ENCODE data around the gene CASQ2. TPM values are rescaled to one million over a fixed set of nuclear protein-coding genes. Genes with fewer than 3 reads are reported as not detected.

Gene CASQ2
- total and polyA plus RNA-seq, 2 of the 4 experiments (the other 2 are of a cell fraction): not detected

DNA sequence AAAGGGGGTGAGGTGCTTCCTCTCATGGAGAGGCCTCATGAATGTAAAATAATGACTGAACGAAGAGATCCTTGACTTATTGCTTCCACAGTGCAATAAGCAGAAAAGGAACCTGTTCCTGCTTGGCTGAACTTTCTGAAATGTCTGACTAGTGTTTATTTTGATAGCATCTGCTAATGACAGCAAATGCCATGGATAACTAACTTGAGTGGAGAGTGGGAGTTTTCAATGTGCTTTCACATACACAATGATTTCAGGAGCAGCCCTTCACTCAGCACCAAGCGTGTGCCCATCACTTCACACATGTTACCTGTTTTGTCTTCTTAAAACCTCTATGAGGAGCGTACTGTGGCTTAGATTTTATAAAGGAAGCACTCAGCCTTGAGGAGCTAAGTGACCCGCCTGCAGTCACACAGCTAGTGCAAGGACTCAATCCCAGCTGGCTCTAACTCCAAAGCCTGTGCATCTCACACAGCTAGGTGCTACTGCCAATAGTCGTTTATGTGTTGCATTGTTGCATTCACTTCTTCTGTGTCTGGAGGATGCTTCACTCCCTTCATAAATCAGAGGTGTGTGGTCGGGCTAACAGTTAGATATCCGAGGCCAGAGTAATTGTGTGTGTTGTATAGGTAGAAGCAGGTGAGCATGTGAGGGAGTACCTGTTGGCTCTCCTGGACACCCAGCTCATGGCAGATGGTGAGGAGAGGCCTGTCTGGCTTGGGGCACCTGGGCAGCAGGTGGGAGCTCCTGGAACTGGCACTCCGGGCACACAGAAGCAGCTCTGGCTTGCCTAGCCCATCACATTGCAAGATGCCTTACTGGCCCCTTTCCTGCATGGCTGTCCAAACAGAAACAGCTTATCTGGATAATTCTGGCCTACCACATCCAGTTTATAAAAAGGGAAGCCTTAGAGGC, 12.8 kb downstream of the CASQ2 start:
- Histone ChIP-seq H4K20me1 (ENCODE audit: insufficient read depth, low read length) (no peaks in the 10 kb centered on the region), H2AFZ (replicated peaks; ENCODE audit: low read length, poor library complexity) (no peak overlapping the region), H3K4me2 (ENCODE audit: low read depth, low read length) (no peak overlapping the region), H2BK20ac (ENCODE audit: low read depth, low read length) (no peak overlapping the region), H3K18ac (ENCODE audit: low read depth, low read length) (no peak overlapping the region), H3K9ac (ENCODE audit: low read depth, low read length) (no peak overlapping the region), H3K4ac (ENCODE audit: low read depth, low read length) (no peak overlapping the region), H3K9me1 (ENCODE audit: insufficient read depth, low read length) (no peaks in the 10 kb centered on the region), H4K5ac (ENCODE audit: low read depth, low read length) (no peak overlapping the region), H2AK5ac (ENCODE audit: low read depth, low read length) (no peak overlapping the region), H3K56ac (ENCODE audit: extremely low read depth, insufficient read depth, low read length) (no peak overlapping the region), H3K23ac (ENCODE audit: low read depth, low read length) (no peak overlapping the region), H3K9me3 (ENCODE audit: control insufficient read depth, insufficient read depth, low read length) (no peaks in the 10 kb centered on the region), H2AK9ac (replicated peaks; ENCODE audit: low read depth, low read length, poor library complexity) (no peak overlapping the region), H3K4me1 (ENCODE audit: control insufficient read depth, insufficient read depth, low read length) (no peaks in the 10 kb centered on the region), H3K14ac (replicated peaks; ENCODE audit: low read depth, low read length) (no peak overlapping the region), H4K91ac (ENCODE audit: insufficient read depth, low read depth, low read length) (no peak overlapping the region), H3K27ac (ENCODE audit: insufficient read depth, low read length) (no peak overlapping the region), H3K27me3 (ENCODE audit: control insufficient read depth, insufficient read depth, low read length) (peaks cover 16% of the 10 kb centered on the region), H2BK5ac (ENCODE audit: low read depth, low read length, poor library complexity, severe bottlenecking) (no peak overlapping the region), H4K8ac (ENCODE audit: low read depth in 2 of 2, low read length in 2 of 2) (no peak overlapping the region), H2BK120ac (ENCODE audit: low read depth, low read length) (no peak overlapping the region), H3K36me3 (ENCODE audit: control insufficient read depth, insufficient read depth, low read length) (no peaks in the 10 kb centered on the region), H2BK15ac (ENCODE audit: low read depth, low read length) (no peak overlapping the region), H3K4me3 (ENCODE audit: insufficient read depth, low read depth, low read length) (no peak overlapping the region), H3K79me1 (ENCODE audit: low read depth in 1 of 2, low read length in 2 of 2) (no peaks in the 10 kb centered on the region)
- intact Hi-C loops (cut with micrococcal nuclease): no loop called here
- dilution Hi-C loops (cut with HindIII; ENCODE audit: low sequenced_read_pairs, unreplicated experiment): no loop called here
- ChIA-PET CTCF (no interaction called here), POLR2A (ENCODE audit: unreplicated experiment) (no interaction called here)
- in situ Hi-C loops (cut with MboI; ENCODE audit: low sequenced_read_pairs): no loop called here
- BruUV-seq (replicated peaks): no TSS peak
- no peak for ATAC-seq (ENCODE audit: low read depth)
- no CpG with 5 or more reads among the region's 8 CpGs for WGBS, 2 experiments (ENCODE audit: extremely low coverage in 2 of 2, insufficient read length in 1 of 2)
- TF ChIP-seq CEBPB (IDR thresholded peaks at IDR 0.05; ENCODE audit: low read depth, low read length): no peak
- DNase-seq: no peak

Data from IMR-90 (cell line).